ENCODE data around the gene BMP2K.

Gene BMP2K

GRCh38 chr4:78776079-78776728, at the start of gene BMP2K:
BMP2K (plus strand) TSS chr4:78776350; CDS start chr4:78776544, 194 bp downstream.
- peak within 1 kb of the TSS; percentile 91 for H3K27ac Mint-ChIP-seq
- H3K27me3 Mint-ChIP-seq = no peaks in the 10 kb centered on the region
- no peaks in the 10 kb centered on the region for H3K9me3 Mint-ChIP-seq
- H3K36me3 Mint-ChIP-seq = no peaks in the 10 kb centered on the region
- peak within 1 kb of the TSS; percentile 93 for H3K4me3 Mint-ChIP-seq
- H3K4me1 Mint-ChIP-seq = peaks cover 24% of the 10 kb centered on the region

GRCh38 chr4:78726546-78726945, 49.6 kb upstream of the BMP2K start:
- no peak overlapping the region for H3K4me3 Mint-ChIP-seq
- H3K36me3 Mint-ChIP-seq = no peaks in the 10 kb centered on the region
- H3K27ac Mint-ChIP-seq = no peak overlapping the region
- peaks cover 3% of the 10 kb centered on the region for H3K4me1 Mint-ChIP-seq
- no peaks in the 10 kb centered on the region for H3K27me3 Mint-ChIP-seq
- no peaks in the 10 kb centered on the region for H3K9me3 Mint-ChIP-seq

- H3K27ac Mint-ChIP-seq = no peak overlapping the region
- H3K9me3 Mint-ChIP-seq = no peaks in the 10 kb centered on the region
- H3K27me3 Mint-ChIP-seq = no peaks in the 10 kb centered on the region
- H3K4me3 Mint-ChIP-seq = no peak overlapping the region
- H3K4me1 Mint-ChIP-seq = peaks cover 14% of the 10 kb centered on the region
- no peaks in the 10 kb centered on the region for H3K36me3 Mint-ChIP-seq
These were observed 43.6 kb upstream of the BMP2K start for GRCh38 chr4:78732332-78733104.

- Mint-ChIP-seq H3K4me1 (peaks cover 14% of the 10 kb centered on the region), H3K27me3 (no peaks in the 10 kb centered on the region), H3K4me3 (no peak overlapping the region), H3K36me3 (no peaks in the 10 kb centered on the region), H3K27ac (no peak overlapping the region), H3K9me3 (no peaks in the 10 kb centered on the region)
These were observed 41.5 kb upstream of the BMP2K start for GRCh38 chr4:78734441-78735162.

- H3K9me3 Mint-ChIP-seq = no peaks in the 10 kb centered on the region
- H3K27ac Mint-ChIP-seq = no peak overlapping the region
- H3K36me3 Mint-ChIP-seq = no peaks in the 10 kb centered on the region
- peaks cover 14% of the 10 kb centered on the region for H3K4me1 Mint-ChIP-seq
- no peaks in the 10 kb centered on the region for H3K27me3 Mint-ChIP-seq
- no peak overlapping the region for H3K4me3 Mint-ChIP-seq
These were observed 40.5 kb upstream of the BMP2K start for GRCh38 chr4:78735697-78736096.

- H3K27ac Mint-ChIP-seq = no peak overlapping the region
- H3K27me3 Mint-ChIP-seq = no peaks in the 10 kb centered on the region
- H3K4me3 Mint-ChIP-seq = no peak overlapping the region
- no peaks in the 10 kb centered on the region for H3K9me3 Mint-ChIP-seq
- no peaks in the 10 kb centered on the region for H3K36me3 Mint-ChIP-seq
- H3K4me1 Mint-ChIP-seq = peaks cover 14% of the 10 kb centered on the region
These were observed 39.1 kb upstream of the BMP2K start for GRCh38 chr4:78737035-78737434.

GRCh38 chr4:78737973-78738372, 38.2 kb upstream of the BMP2K start:
- no peak overlapping the region for H3K4me3 Mint-ChIP-seq
- H3K27me3 Mint-ChIP-seq = no peaks in the 10 kb centered on the region
- H3K4me1 Mint-ChIP-seq = peaks cover 14% of the 10 kb centered on the region
- no peaks in the 10 kb centered on the region for H3K9me3 Mint-ChIP-seq
- no peak overlapping the region for H3K27ac Mint-ChIP-seq
- no peaks in the 10 kb centered on the region for H3K36me3 Mint-ChIP-seq

GRCh38 chr4:78742300-78742699, 33.9 kb upstream of the BMP2K start:
- Mint-ChIP-seq H3K36me3 (no peaks in the 10 kb centered on the region), H3K4me1 (peaks cover 3% of the 10 kb centered on the region), H3K9me3 (no peaks in the 10 kb centered on the region), H3K27ac (no peak overlapping the region), H3K27me3 (no peaks in the 10 kb centered on the region), H3K4me3 (no peak overlapping the region)

- Mint-ChIP-seq H3K4me1 (no peaks in the 10 kb centered on the region), H3K27ac (no peak overlapping the region), H3K9me3 (no peaks in the 10 kb centered on the region), H3K4me3 (no peak overlapping the region), H3K27me3 (no peaks in the 10 kb centered on the region), H3K36me3 (no peaks in the 10 kb centered on the region)
These were observed 28.7 kb upstream of the BMP2K start for GRCh38 chr4:78747475-78747922.

GRCh38 chr4:78748381-78748780, 27.8 kb upstream of the BMP2K start:
- no peaks in the 10 kb centered on the region for H3K9me3 Mint-ChIP-seq
- H3K4me1 Mint-ChIP-seq = no peaks in the 10 kb centered on the region
- no peaks in the 10 kb centered on the region for H3K27me3 Mint-ChIP-seq
- no peak overlapping the region for H3K4me3 Mint-ChIP-seq
- no peak overlapping the region for H3K27ac Mint-ChIP-seq
- no peaks in the 10 kb centered on the region for H3K36me3 Mint-ChIP-seq

GRCh38 chr4:78749258-78749971, 26.7 kb upstream of the BMP2K start:
- Mint-ChIP-seq H3K4me3 (no peak overlapping the region), H3K9me3 (no peaks in the 10 kb centered on the region), H3K4me1 (no peaks in the 10 kb centered on the region), H3K27me3 (no peaks in the 10 kb centered on the region), H3K27ac (no peak overlapping the region), H3K36me3 (no peaks in the 10 kb centered on the region)

GRCh38 chr4:78749972-78750727, 26.0 kb upstream of the BMP2K start:
- Mint-ChIP-seq H3K27me3 (no peaks in the 10 kb centered on the region), H3K27ac (no peak overlapping the region), H3K36me3 (no peaks in the 10 kb centered on the region), H3K4me3 (no peak overlapping the region), H3K4me1 (no peaks in the 10 kb centered on the region), H3K9me3 (no peaks in the 10 kb centered on the region)

GRCh38 chr4:78753091-78753490, 23.1 kb upstream of the BMP2K start:
- Mint-ChIP-seq H3K4me1 (no peaks in the 10 kb centered on the region), H3K27me3 (peaks cover 1% of the 10 kb centered on the region), H3K9me3 (no peaks in the 10 kb centered on the region), H3K36me3 (no peaks in the 10 kb centered on the region), H3K4me3 (no peak overlapping the region), H3K27ac (no peak overlapping the region)

GRCh38 chr4:78754872-78755271, 21.3 kb upstream of the BMP2K start:
- H3K4me1 Mint-ChIP-seq = no peaks in the 10 kb centered on the region
- H3K9me3 Mint-ChIP-seq = no peaks in the 10 kb centered on the region
- H3K4me3 Mint-ChIP-seq = no peak overlapping the region
- no peak overlapping the region for H3K27ac Mint-ChIP-seq
- H3K27me3 Mint-ChIP-seq = peaks cover 1% of the 10 kb centered on the region
- H3K36me3 Mint-ChIP-seq = no peaks in the 10 kb centered on the region

GRCh38 chr4:78756137-78756536, 20.0 kb upstream of the BMP2K start:
- Mint-ChIP-seq H3K27ac (no peak overlapping the region), H3K4me3 (no peak overlapping the region), H3K36me3 (no peaks in the 10 kb centered on the region), H3K9me3 (no peaks in the 10 kb centered on the region), H3K27me3 (peaks cover 1% of the 10 kb centered on the region), H3K4me1 (no peaks in the 10 kb centered on the region)

Measured in activated naive CD4-positive, alpha-beta T cell treated with anti-CD3 and anti-CD28 coated beads, Interleukin-2, amount 50 U/mL, for 24 hours (primary cell).